Testis (tissue), 3 donors: ENCODE data around the gene MICB. TPM values are rescaled to one million over a fixed set of nuclear protein-coding genes. Genes with fewer than 3 reads are reported as not detected.

Experiments
- DNase-seq: peaks from one replicate; pipeline ENCODE4 v3.0.0-alpha.2; 2019
- H3K27ac ChIP-seq, 2 donors: fragments of 200-600 bp; sonication (generic); one replicate each; pipeline ENCODE4 v1.5.1; 2019
- H3K27me3 ChIP-seq: fragments of 200-600 bp; sonication (generic); one replicate; pipeline ENCODE4 v1.5.1; 2019
- H3K36me3 ChIP-seq: fragments of 200-600 bp; sonication (generic); one replicate; pipeline ENCODE4 v1.5.1; 2017; ENCODE audit warnings: low read depth; ENCODE audit errors: missing control alignments
- H3K4me1 ChIP-seq: fragments of 200-600 bp; sonication (generic); one replicate; pipeline ENCODE4 v1.5.1; 2019
- H3K4me3 ChIP-seq, 2 donors: fragments of 200-600 bp; sonication (generic); one replicate each; pipeline ENCODE4 v1.5.1; 2017 to 2019
- H3K9me3 ChIP-seq: fragments of 200-600 bp; sonication (generic); one replicate; pipeline ENCODE4 v1.5.1; 2017
- POLR2A ChIP-seq: fragments of 450-650 bp; IDR thresholded peaks from one replicate; pipeline ENCODE4 v1.6.1; 2017; ENCODE audit warnings: antibody characterized with exemption, mild to moderate bottlenecking, moderate library complexity
- WGBS, 2 donors: methylation state at CpG; one replicate each; pipeline ENCODE4 v1.1.5; 2018; 5-methylcytosine and 5-hydroxymethylcytosine counted together
- intact Hi-C: fragments of 100-400 bp; cut with DNase I; formaldehyde crosslinking; loops from one replicate; pipeline ENCODE4 v1.15.1; 2023; ENCODE audit warnings: low total_unique reads
- polyA plus RNA-seq: library from polyadenylated mRNA; stranded (reverse); fragments of 350-450 nt; fragmentation: Illumina TruSeq; extraction: RNeasy Lipid Tissue Mini Kit (QIAGEN cat#74804); gene quantifications from one replicate; pipeline ENCODE4 v1.2.3, GENCODE V29; 2014; ENCODE audit warnings: low read depth, low replicate concordance; ENCODE audit not compliant: insufficient read depth
- total RNA-seq, 2 donors: library from RNA; depleted of rRNA; stranded (reverse); fragments of >200 nt; gene quantifications; one replicate each; pipeline ENCODE4 v1.2.3, GENCODE V29; 2016
- TF ChIP-seq, protein P1 (sequence below), 3 experiments: fragments of 450-650 bp in 2 of 3; fragments of 200-600 bp in 1 of 3; sonication (generic) in 1 of 3; IDR thresholded peaks; one replicate each; pipeline ENCODE4 v1.5.1; 2016 to 2019; ENCODE audit warnings: antibody characterized with exemption in 3 of 3, mild to moderate bottlenecking in 2 of 3, moderate library complexity in 1 of 3

Gene MICB
- total and polyA plus RNA-seq, 3 donors from 2014 or later: 4.1 to 5.4 (median 4.4) TPM

DNA sequence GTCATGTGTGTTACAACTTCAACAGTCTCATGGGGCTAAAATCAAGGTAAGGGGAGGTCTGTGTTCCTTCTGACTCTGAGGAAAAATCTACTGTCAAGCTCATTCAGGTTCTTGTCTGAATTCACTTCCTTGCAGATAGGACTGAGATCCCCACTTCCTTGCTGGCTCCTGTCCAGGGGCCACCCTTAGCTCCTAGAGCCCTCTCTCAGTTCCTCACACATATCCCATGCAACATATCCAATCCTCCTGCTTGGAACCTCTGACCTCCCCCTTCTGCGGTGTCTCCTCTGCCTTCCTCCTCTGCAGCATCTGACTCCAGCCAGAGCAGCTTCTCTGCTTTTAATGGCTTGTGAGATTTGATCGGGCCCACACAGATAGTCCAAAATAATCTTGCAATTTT lies 27.1 kb upstream of the MICB start:
- intact Hi-C loops: no loop called here
- Histone ChIP-seq H3K4me1 (no peaks in the 10 kb centered on the region), H3K27me3 (no peaks in the 10 kb centered on the region), H3K27ac (no peak overlapping the region), H3K9me3 (no peaks in the 10 kb centered on the region), H3K4me3 (no peak overlapping the region), H3K36me3 (no peaks in the 10 kb centered on the region)
- TF ChIP-seq, protein P1, sequence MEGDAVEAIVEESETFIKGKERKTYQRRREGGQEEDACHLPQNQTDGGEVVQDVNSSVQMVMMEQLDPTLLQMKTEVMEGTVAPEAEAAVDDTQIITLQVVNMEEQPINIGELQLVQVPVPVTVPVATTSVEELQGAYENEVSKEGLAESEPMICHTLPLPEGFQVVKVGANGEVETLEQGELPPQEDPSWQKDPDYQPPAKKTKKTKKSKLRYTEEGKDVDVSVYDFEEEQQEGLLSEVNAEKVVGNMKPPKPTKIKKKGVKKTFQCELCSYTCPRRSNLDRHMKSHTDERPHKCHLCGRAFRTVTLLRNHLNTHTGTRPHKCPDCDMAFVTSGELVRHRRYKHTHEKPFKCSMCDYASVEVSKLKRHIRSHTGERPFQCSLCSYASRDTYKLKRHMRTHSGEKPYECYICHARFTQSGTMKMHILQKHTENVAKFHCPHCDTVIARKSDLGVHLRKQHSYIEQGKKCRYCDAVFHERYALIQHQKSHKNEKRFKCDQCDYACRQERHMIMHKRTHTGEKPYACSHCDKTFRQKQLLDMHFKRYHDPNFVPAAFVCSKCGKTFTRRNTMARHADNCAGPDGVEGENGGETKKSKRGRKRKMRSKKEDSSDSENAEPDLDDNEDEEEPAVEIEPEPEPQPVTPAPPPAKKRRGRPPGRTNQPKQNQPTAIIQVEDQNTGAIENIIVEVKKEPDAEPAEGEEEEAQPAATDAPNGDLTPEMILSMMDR (IDR thresholded peaks at IDR 0.05): no peak
- TF ChIP-seq POLR2A: no peak
- WGBS, 2 donors: 59 to 65% methylated on average over 2 of the region's 2 CpGs
- no peak for DNase-seq

DNA sequence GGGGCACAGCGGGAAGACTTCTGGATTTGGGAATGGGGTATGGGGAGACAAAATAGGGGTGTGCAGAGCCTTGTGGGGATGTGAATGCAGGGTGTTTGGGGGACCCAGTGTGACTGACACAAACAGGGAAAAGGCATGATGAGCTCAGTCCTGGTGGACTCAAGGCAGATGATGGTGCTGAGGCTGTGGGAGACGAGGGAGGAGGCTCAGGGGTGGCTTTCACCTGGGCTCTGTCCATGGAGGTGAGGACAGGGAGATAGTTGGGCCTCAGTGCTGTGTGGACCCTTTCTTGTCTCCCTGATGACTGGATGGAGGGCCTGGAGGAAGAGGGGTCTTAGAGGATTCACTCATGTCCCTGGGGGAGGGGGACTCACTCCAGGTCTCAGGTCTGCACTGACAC lies 26.2 kb upstream of the MICB start:
- no peak for TF ChIP-seq POLR2A
- TF ChIP-seq, protein P1 (IDR thresholded peaks at IDR 0.05): no peak
- no peaks in the 10 kb centered on the region for H3K27me3 ChIP-seq
- intact Hi-C loops: no loop called here
- H3K27ac ChIP-seq: no peak overlapping the region
- no peak overlapping the region for H3K4me3 ChIP-seq
- H3K36me3 ChIP-seq: no peaks in the 10 kb centered on the region
- no peaks in the 10 kb centered on the region for H3K9me3 ChIP-seq
- H3K4me1 ChIP-seq: no peaks in the 10 kb centered on the region
- 98 to 100% methylated on average over 2 of the region's 2 CpGs for WGBS, 2 donors
- DNase-seq: no peak

DNA sequence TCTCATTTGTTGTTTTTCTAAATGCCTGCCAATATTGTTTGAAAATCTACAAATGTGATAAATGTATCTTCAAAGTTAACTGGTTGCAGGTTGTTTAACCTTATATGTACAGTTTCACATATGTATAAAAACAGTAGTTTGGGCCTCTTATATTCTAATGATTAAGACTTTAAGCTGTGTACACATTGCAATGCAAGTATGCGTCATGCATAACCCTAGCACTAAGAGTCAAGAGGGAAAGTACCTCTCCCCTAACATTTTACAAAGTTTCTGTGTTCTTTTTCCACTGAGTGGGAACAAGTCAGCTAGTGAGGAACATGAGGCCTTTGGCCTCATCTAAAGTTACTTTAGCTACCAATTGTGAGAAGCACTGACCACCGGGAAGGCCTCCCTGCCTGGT lies 25.7 kb upstream of the MICB start:
- H3K27ac ChIP-seq: no peak overlapping the region
- no peaks in the 10 kb centered on the region for H3K27me3 ChIP-seq
- TF ChIP-seq POLR2A: no peak
- TF ChIP-seq, protein P1 (IDR thresholded peaks at IDR 0.05): no peak
- intact Hi-C loops: no loop called here
- no peaks in the 10 kb centered on the region for H3K9me3 ChIP-seq
- DNase-seq: no peak
- no peak overlapping the region for H3K4me3 ChIP-seq
- WGBS, 2 donors: 61 to 68% methylated on average over 2 of the region's 2 CpGs
- no peaks in the 10 kb centered on the region for H3K4me1 ChIP-seq
- H3K36me3 ChIP-seq: no peaks in the 10 kb centered on the region

DNA sequence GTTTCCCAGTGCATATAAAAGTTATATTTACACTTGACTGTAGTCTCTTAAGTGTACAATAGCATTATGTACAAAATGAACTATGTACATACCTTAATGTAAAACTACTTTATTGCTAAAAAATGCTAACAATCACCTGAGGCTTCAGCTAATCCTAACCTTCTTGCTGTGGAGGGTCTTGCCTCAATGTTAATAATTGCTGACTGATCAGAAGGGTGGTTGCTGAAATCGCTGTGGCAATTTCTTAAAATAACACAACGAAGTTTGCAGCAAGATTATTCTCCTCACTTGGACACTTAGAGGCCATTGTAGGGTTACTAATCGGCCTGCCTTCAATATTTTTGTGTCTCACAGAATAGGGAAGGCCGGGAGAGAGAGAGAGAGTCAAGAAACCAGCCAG lies 24.7 kb upstream of the MICB start:
- intact Hi-C loops: no loop called here
- TF ChIP-seq POLR2A: no peak
- TF ChIP-seq, protein P1 (IDR thresholded peaks at IDR 0.05): no peak
- no peaks in the 10 kb centered on the region for H3K27me3 ChIP-seq
- no peaks in the 10 kb centered on the region for H3K9me3 ChIP-seq
- no peak overlapping the region for H3K4me3 ChIP-seq
- WGBS, 2 donors: 91 to 94% methylated on average over 4 of the region's 4 CpGs
- no peaks in the 10 kb centered on the region for H3K4me1 ChIP-seq
- DNase-seq: no peak
- no peaks in the 10 kb centered on the region for H3K36me3 ChIP-seq
- no peak overlapping the region for H3K27ac ChIP-seq
